GM12873 (cell line): ENCODE measurements around the gene SLC16A13.

ENCODE experiments used
- CTCF ChIP-seq: IDR thresholded peaks from 2 replicates; pipeline ENCODE4 v1.5.1; 2012; ENCODE audit warnings: low read depth, mild to moderate bottlenecking, moderate library complexity, low read length, control low read depth; ENCODE audit not compliant: insufficient read depth; ENCODE audit errors: missing control alignments

The SLC16A13 gene

GRCh38 chr17:7041607-7042500 is 6.0 kb downstream of the SLC16A13 start:
- no peak for TF ChIP-seq CTCF

- no peak for TF ChIP-seq CTCF
Observed at GRCh38 chr17:7042501-7043181, 6.8 kb downstream of the SLC16A13 start.

GRCh38 chr17:7043182-7043496 is 7.3 kb downstream of the SLC16A13 start:
- no peak for TF ChIP-seq CTCF

GRCh38 chr17:7043497-7044198 is 7.8 kb downstream of the SLC16A13 start, which contains the start of gene SLC16A11:
SLC16A11 (minus strand) TSS chr17:7044092; CDS start chr17:7043513, 579 bp downstream.
- no peak for TF ChIP-seq CTCF

GRCh38 chr17:7045492-7046126 is 9.8 kb downstream of the SLC16A13 start:
- peak; percentile 62 for TF ChIP-seq CTCF

- TF ChIP-seq CTCF, result no peak
Observed at GRCh38 chr17:7046127-7046724, 10.4 kb downstream of the SLC16A13 start.

- TF ChIP-seq CTCF, result no peak
Observed at GRCh38 chr17:7047566-7047965, 11.8 kb downstream of the SLC16A13 start.
